Stimulated activated CD8-positive, alpha-beta memory T cell treated with anti-CD3 and anti-CD28 coated beads, Interleukin-4, amount 100 ng/mL, for 1 hour (primary cell): ENCODE results near the gene SEPTIN10.
"Not testable (repeated sequence)": the region's sequence is repeated elsewhere in the genome, so short reads cannot be mapped to it uniquely, and the experiment has no call there.

Experiments used
- DNase-seq, 2 donors: peaks; one replicate each; pipeline ENCODE4 v3.0.0-alpha.2; 2020; ENCODE audit warnings: low read depth in 2 of 2, low spot score in 1 of 2

Gene SEPTIN10

GRCh38 chr2:109613922-109614714, at the start of gene SEPTIN10, which contains the start of gene SOWAHC:
Gene SEPTIN10, minus strand, starts transcription at chr2:109613966. Its CDS starts 139 bp downstream, at chr2:109613827.
Gene SOWAHC, plus strand, starts transcription at chr2:109614364. Its CDS starts 126 bp downstream, at chr2:109614490.
- peak; percentile 25 to 56 for DNase-seq

GRCh38 chr2:109662889-109663288, 49.1 kb upstream of the SEPTIN10 start:
- no peak for DNase-seq

GRCh38 chr2:109660046-109660860, 46.5 kb upstream of the SEPTIN10 start:
- DNase-seq, result no peak

- no peak for DNase-seq
Observed at GRCh38 chr2:109659396-109660045, 45.8 kb upstream of the SEPTIN10 start.

GRCh38 chr2:109655287-109655686, 41.5 kb upstream of the SEPTIN10 start:
- DNase-seq, result no peak

- no peak for DNase-seq
Observed at GRCh38 chr2:109654326-109655050, 40.7 kb upstream of the SEPTIN10 start.

GRCh38 chr2:109649736-109650695, 36.2 kb upstream of the SEPTIN10 start:
- no peak for DNase-seq

- no peak for DNase-seq
Observed at GRCh38 chr2:109648041-109648527, 34.3 kb upstream of the SEPTIN10 start.

GRCh38 chr2:109647636-109648035, 33.9 kb upstream of the SEPTIN10 start:
- no peak for DNase-seq

- DNase-seq, result no peak
Observed at GRCh38 chr2:109646961-109647360, 33.2 kb upstream of the SEPTIN10 start.

- no peak for DNase-seq
Observed at GRCh38 chr2:109645412-109646184, 31.8 kb upstream of the SEPTIN10 start.

GRCh38 chr2:109644571-109645275, 31.0 kb upstream of the SEPTIN10 start:
- DNase-seq, result no peak

- not testable (repeated sequence) for DNase-seq
Observed at GRCh38 chr2:109640000-109640399, 26.2 kb upstream of the SEPTIN10 start.

- DNase-seq, result no peak
Observed at GRCh38 chr2:109638795-109639194, 25.0 kb upstream of the SEPTIN10 start.

GRCh38 chr2:109637749-109638570, 24.2 kb upstream of the SEPTIN10 start:
- DNase-seq, result no peak

GRCh38 chr2:109636317-109636716, 22.6 kb upstream of the SEPTIN10 start:
- no peak for DNase-seq
